ENCODE measurements around the gene HMX3. TPM values are rescaled to one million over a fixed set of nuclear protein-coding genes. Genes with fewer than 3 reads are reported as not detected.

Gene HMX3
- total RNA-seq, 1 donor from 2014 or later = not detected

- TF ChIP-seq, protein P1, sequence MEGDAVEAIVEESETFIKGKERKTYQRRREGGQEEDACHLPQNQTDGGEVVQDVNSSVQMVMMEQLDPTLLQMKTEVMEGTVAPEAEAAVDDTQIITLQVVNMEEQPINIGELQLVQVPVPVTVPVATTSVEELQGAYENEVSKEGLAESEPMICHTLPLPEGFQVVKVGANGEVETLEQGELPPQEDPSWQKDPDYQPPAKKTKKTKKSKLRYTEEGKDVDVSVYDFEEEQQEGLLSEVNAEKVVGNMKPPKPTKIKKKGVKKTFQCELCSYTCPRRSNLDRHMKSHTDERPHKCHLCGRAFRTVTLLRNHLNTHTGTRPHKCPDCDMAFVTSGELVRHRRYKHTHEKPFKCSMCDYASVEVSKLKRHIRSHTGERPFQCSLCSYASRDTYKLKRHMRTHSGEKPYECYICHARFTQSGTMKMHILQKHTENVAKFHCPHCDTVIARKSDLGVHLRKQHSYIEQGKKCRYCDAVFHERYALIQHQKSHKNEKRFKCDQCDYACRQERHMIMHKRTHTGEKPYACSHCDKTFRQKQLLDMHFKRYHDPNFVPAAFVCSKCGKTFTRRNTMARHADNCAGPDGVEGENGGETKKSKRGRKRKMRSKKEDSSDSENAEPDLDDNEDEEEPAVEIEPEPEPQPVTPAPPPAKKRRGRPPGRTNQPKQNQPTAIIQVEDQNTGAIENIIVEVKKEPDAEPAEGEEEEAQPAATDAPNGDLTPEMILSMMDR (conservative IDR thresholded peaks at IDR 0.05; ENCODE audit: low read depth, low read length) = no peak
- no peak for DNase-seq (ENCODE audit: low read depth)
- H3K4me3 ChIP-seq (ENCODE audit: low read depth, low read length) = no peak overlapping the region
Measured at GRCh38 chr10:123139521-123140163, 3.9 kb downstream of the HMX3 start.

DNA sequence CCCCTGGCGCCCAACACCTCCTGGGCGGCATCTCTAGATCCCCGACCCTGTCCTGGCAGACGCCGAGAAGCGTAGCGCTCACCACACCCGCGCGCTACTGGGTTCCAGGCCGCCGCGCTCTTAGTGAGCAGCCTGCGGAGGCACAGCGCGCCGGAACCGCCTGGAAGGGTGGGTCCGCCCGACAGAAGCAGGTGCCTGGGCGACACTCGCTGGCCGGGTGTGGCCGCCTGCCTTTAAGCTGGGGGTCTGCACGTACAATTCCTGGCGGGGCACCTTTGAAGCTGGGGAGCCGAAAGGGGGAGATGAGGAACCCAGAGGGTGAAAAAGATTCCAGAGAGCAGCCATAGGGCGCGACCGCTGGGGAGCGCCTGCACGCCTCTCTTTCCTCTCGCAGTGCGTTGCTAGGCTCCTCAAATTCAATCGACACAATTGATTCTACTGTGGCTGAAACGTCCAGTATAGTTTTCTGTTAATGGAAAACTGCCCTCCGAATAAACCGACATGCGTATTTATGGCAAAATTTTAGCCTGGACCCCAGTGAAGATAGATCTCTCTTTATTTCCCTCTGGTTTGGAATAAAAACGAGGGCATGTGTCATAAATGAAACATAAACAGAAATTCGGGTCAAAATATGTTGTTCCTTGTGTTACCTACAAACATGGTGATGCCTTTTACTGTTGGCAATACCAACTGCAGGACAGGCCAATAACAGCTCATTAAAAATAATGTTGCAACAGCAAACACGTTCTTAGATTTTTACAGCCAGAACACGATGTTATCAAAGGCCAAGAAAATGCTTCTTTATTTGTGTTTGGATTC is 4.6 kb downstream of the HMX3 start:
- no peak overlapping the region for H3K4me3 ChIP-seq (ENCODE audit: low read depth, low read length)
- no peak for DNase-seq (ENCODE audit: low read depth)
- TF ChIP-seq, protein P1 (conservative IDR thresholded peaks at IDR 0.05; ENCODE audit: low read depth, low read length) = no peak

GRCh38 chr10:123140983-123141390 is 5.2 kb downstream of the HMX3 start:
- DNase-seq (ENCODE audit: low read depth) = no peak
- H3K4me3 ChIP-seq (ENCODE audit: low read depth, low read length) = no peak overlapping the region
- TF ChIP-seq, protein P1 (conservative IDR thresholded peaks at IDR 0.05; ENCODE audit: low read depth, low read length) = no peak

DNA sequence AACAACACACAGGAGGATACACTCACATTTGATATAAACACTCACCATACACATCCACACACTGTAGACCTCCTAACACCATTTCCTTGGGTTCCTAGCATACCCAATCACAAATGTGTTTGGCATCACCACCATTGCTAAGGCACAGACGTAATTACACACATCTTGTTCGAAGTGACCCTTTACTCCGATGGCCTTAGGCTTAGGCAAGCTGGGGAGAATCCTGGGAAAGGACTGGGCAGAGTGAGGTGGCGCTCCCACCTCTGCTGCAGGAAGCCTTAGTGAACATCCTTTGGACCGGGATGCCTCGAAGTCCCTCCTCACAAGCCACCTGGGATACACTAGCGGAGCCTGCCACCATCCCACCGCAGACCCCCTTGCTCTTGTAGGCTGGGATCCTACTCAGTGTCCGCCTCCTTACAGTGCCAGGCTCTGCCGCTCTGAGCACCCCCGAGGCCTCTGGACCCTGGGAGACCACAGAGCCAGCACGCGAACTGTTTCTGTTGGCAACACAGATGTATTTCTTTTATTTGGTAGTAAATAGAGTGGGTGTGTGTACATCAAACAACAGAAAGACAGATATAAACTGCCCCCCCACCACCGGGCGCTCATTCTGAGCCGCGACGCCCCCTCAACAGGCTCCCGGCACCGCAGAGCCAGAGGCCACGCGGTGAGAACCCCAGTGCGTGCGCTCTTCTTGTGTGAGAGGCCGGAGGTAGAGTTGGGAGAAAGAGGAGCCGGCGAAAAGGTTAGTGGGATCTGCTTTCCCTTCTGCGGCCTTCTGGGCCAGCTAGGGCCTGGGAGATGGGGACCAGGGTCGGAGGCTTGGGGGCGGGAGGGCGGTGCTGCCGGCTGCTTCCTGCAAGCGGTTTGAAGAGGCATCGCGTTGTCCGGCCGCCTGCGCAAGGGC is 6.3 kb downstream of the HMX3 start:
- H3K4me3 ChIP-seq (ENCODE audit: low read depth, low read length) = no peak overlapping the region
- DNase-seq (ENCODE audit: low read depth) = no peak
- TF ChIP-seq, protein P1 (conservative IDR thresholded peaks at IDR 0.05; ENCODE audit: low read depth, low read length) = no peak

GRCh38 chr10:123142701-123143161 is 7.0 kb downstream of the HMX3 start:
- DNase-seq (ENCODE audit: low read depth) = no peak
- TF ChIP-seq, protein P1 (conservative IDR thresholded peaks at IDR 0.05; ENCODE audit: low read depth, low read length) = no peak
- no peak overlapping the region for H3K4me3 ChIP-seq (ENCODE audit: low read depth, low read length)

GRCh38 chr10:123143162-123143824 is 7.5 kb downstream of the HMX3 start:
- TF ChIP-seq, protein P1 (conservative IDR thresholded peaks at IDR 0.05; ENCODE audit: low read depth, low read length) = no peak
- H3K4me3 ChIP-seq (ENCODE audit: low read depth, low read length) = no peak overlapping the region
- no peak for DNase-seq (ENCODE audit: low read depth)

All from epithelial cell of proximal tubule (primary cell).